Common myeloid progenitor, CD34-positive (primary cell): Measurements from ENCODE around the gene EIF3D.

Experiments
- CTCF ChIA-PET: fragments of 350-600 bp; sonication (Branson Sonifier 250); formaldehyde crosslinking; loops from one replicate; lab custom pipeline; 2021; ENCODE audit warnings: antibody characterized with exemption; lab: Charles Lee
- POLR2A ChIA-PET: fragments of 350-600 bp; sonication (Branson Sonifier 250); formaldehyde crosslinking; loops from one replicate; lab custom pipeline; 2021; ENCODE audit warnings: antibody characterized with exemption; lab: Charles Lee
- DNase-seq, 3 donors: peaks; one replicate each; pipeline versions ENCODE4 v3.0.0 to v3.0.0-alpha.2; 2013
- H3K27ac ChIP-seq, 2 experiments: 1 replicate in 1 of 2; 2 replicates in 1 of 2; pipeline ENCODE4 v1.7.0; 2013; ENCODE audit warnings: inconsistent platforms in 2 of 2, low read length in 2 of 2, mild to moderate bottlenecking in 2 of 2, low read depth in 1 of 2, moderate library complexity in 1 of 2; ENCODE audit not compliant: severe bottlenecking in 2 of 2, insufficient read depth in 1 of 2, poor library complexity in 1 of 2
- H3K27me3 ChIP-seq, 5 experiments: replicated peaks in 2 of 5; 1 replicate in 3 of 5; 2 replicates in 2 of 5; pipeline versions ENCODE4 v1.6.1 to v1.7.0; 2013; ENCODE audit warnings: low read length in 4 of 5, mild to moderate bottlenecking in 2 of 5, moderate library complexity in 2 of 5, inconsistent platforms in 1 of 5; ENCODE audit not compliant: insufficient read depth in 5 of 5, control insufficient read depth in 4 of 5
- H3K36me3 ChIP-seq, 4 experiments: 1 replicate in 2 of 4; 2 replicates in 2 of 4; pipeline versions ENCODE4 v1.6.1 to v1.7.0; 2013; ENCODE audit warnings: low read length in 3 of 4, control low read depth in 1 of 4, mild to moderate bottlenecking in 1 of 4; ENCODE audit not compliant: control insufficient read depth in 4 of 4, insufficient read depth in 4 of 4
- H3K4me1 ChIP-seq, 4 experiments: 1 replicate in 3 of 4; 2 replicates in 1 of 4; pipeline versions ENCODE4 v1.6.1 to v1.7.1; 2013; ENCODE audit warnings: low read length in 3 of 4, mild to moderate bottlenecking in 3 of 4, control low read depth in 1 of 4, inconsistent platforms in 1 of 4, moderate library complexity in 1 of 4; ENCODE audit not compliant: control insufficient read depth in 4 of 4, insufficient read depth in 4 of 4; ENCODE audit errors: control extremely low read depth in 1 of 4
- H3K4me3 ChIP-seq, 7 experiments: 1 replicate in 4 of 7; 2 replicates in 3 of 7; pipeline versions ENCODE4 v1.5.1 to v1.7.0; 2013; ENCODE audit warnings: mild to moderate bottlenecking in 7 of 7, low read length in 6 of 7, moderate library complexity in 6 of 7, inconsistent platforms in 2 of 7, low read depth in 2 of 7, control low read depth in 1 of 7; ENCODE audit not compliant: insufficient read depth in 4 of 7, control insufficient read depth in 1 of 7; ENCODE audit errors: extremely low read depth in 1 of 7
- H3K9me3 ChIP-seq, 5 experiments: 1 replicate in 4 of 5; 2 replicates in 1 of 5; pipeline versions ENCODE4 v1.6.1 to v1.7.1; 2013; ENCODE audit warnings: low read length in 4 of 5, mild to moderate bottlenecking in 2 of 5, inconsistent platforms in 1 of 5, low read depth in 1 of 5, moderate library complexity in 1 of 5; ENCODE audit not compliant: control insufficient read depth in 4 of 5, insufficient read depth in 2 of 5; ENCODE audit errors: control extremely low read depth in 1 of 5
- WGBS: methylation state at CpG from one replicate; pipeline ENCODE4 v1.1.5; 2013; ENCODE audit not compliant: insufficient coverage; 5-methylcytosine and 5-hydroxymethylcytosine counted together

Gene EIF3D

GRCh38 chr22:36497910-36498665 lies 30.9 kb downstream of the EIF3D start:
- Histone ChIP-seq H3K9me3 (no peaks in the 10 kb centered on the region), H3K4me3 (no peak overlapping the region), H3K27ac (no peak overlapping the region), H3K36me3 (peaks cover 0 to 50% (median 16%) of the 10 kb centered on the region in 4 experiments), H3K4me1 (peaks cover 3 to 16% (median 14%) of the 10 kb centered on the region in 4 experiments), H3K27me3 (no peaks in the 10 kb centered on the region)
- no peak for DNase-seq
- WGBS: 99% methylated on average over 20 of the region's 30 CpGs
- CTCF ChIA-PET: interaction anchor here (0.7 to 1.9 kb wide), 2 partner anchors 8 to 11 kb away, joined by 3 to 6 read pairs; partner anchors contain the start of gene FOXRED2
- POLR2A ChIA-PET: no interaction called here

GRCh38 chr22:36493690-36494110 lies 35.3 kb downstream of the EIF3D start:
- no peaks in the 10 kb centered on the region for H3K9me3 ChIP-seq
- ChIA-PET CTCF (interaction anchor here (0.6 to 3.8 kb wide), 11 partner anchors 9 to 270 kb away, joined by 3 to 19 read pairs (median 4); partner anchors contain the start of genes FOXRED2 and TXN2), POLR2A (interaction anchor here (0.5 to 1.8 kb wide), 7 partner anchors 10 to 166 kb away, joined by 3 to 7 read pairs (median 4); partner anchors contain the start of genes FOXRED2 and TXN2)
- no peak overlapping the region for H3K27ac ChIP-seq
- DNase-seq: peak; percentile 91 to 94 (median 94)
- H3K4me1 ChIP-seq: peaks cover 4 to 30% (median 24%) of the 10 kb centered on the region in 4 experiments
- 0% methylated on average over 5 of the region's 16 CpGs for WGBS
- peaks cover 0 to 60% (median 21%) of the 10 kb centered on the region in 4 experiments for H3K36me3 ChIP-seq
- no peaks in the 10 kb centered on the region for H3K27me3 ChIP-seq
- H3K4me3 ChIP-seq: peak overlapping the region in 5 of 7 experiments; percentile 21 to 56 (median 44)

- Histone ChIP-seq H3K27me3 (no peaks in the 10 kb centered on the region), H3K9me3 (peaks cover 0 to 5% (median 0%) of the 10 kb centered on the region in 5 experiments), H3K4me1 (peaks cover 4 to 30% (median 24%) of the 10 kb centered on the region in 4 experiments), H3K36me3 (peaks cover 0 to 58% (median 21%) of the 10 kb centered on the region in 4 experiments), H3K27ac (no peak overlapping the region), H3K4me3 (no peak overlapping the region)
- no peak for DNase-seq
- WGBS: 86% methylated on average over 5 of the region's 5 CpGs
- ChIA-PET POLR2A (no interaction called here), CTCF (interaction anchor here (0.6 to 3.8 kb wide), 6 partner anchors 9 to 193 kb away, joined by 3 to 19 read pairs (median 5); partner anchors contain the start of genes FOXRED2 and TXN2)
Observed at GRCh38 chr22:36492109-36492508, 36.9 kb downstream of the EIF3D start.

GRCh38 chr22:36491155-36491554 lies 37.8 kb downstream of the EIF3D start:
- peaks cover 2 to 58% (median 21%) of the 10 kb centered on the region in 4 experiments for H3K36me3 ChIP-seq
- H3K4me3 ChIP-seq: no peak overlapping the region
- H3K9me3 ChIP-seq: peaks cover 0 to 11% (median 0%) of the 10 kb centered on the region in 5 experiments
- 98% methylated on average over 5 of the region's 7 CpGs for WGBS
- no peaks in the 10 kb centered on the region for H3K27me3 ChIP-seq
- ChIA-PET POLR2A (interaction anchor here (0.7 to 1.0 kb wide), 2 partner anchors 9 to 332 kb away, joined by 3 read pairs; partner anchors contain the start of gene TXN2), CTCF (interaction anchor here (0.9 to 2.1 kb wide), 6 partner anchors 10 to 204 kb away, joined by 3 to 6 read pairs (median 4); partner anchors contain the start of gene TXN2)
- peaks cover 4 to 30% (median 24%) of the 10 kb centered on the region in 4 experiments for H3K4me1 ChIP-seq
- DNase-seq: no peak
- no peak overlapping the region for H3K27ac ChIP-seq

GRCh38 chr22:36486619-36487384 lies 42.2 kb downstream of the EIF3D start:
- H3K27me3 ChIP-seq: no peaks in the 10 kb centered on the region
- DNase-seq: peak; percentile 54 to 76 (median 67)
- peaks cover 0 to 8% (median 6%) of the 10 kb centered on the region in 4 experiments for H3K4me1 ChIP-seq
- H3K4me3 ChIP-seq: no peak overlapping the region
- POLR2A ChIA-PET: no interaction called here
- CTCF ChIA-PET: interaction anchor here (0.6 to 3.1 kb wide), 17 partner anchors 11 to 439 kb away, joined by 3 to 52 read pairs (median 3); no protein-coding TSS in a partner anchor
- WGBS: 93% methylated on average over 12 of the region's 13 CpGs
- peaks cover 2 to 43% (median 17%) of the 10 kb centered on the region in 4 experiments for H3K36me3 ChIP-seq
- H3K27ac ChIP-seq: no peak overlapping the region
- H3K9me3 ChIP-seq: peaks cover 0 to 11% (median 0%) of the 10 kb centered on the region in 5 experiments

- H3K36me3 ChIP-seq: peaks cover 4 to 37% (median 24%) of the 10 kb centered on the region in 4 experiments
- peak within 1 kb of the TSS; percentile 74 to 99 (median 89) for H3K4me3 ChIP-seq
- peak; percentile 96 to 99 (median 98) for DNase-seq
- peaks cover 7 to 19% (median 16%) of the 10 kb centered on the region in 4 experiments for H3K4me1 ChIP-seq
- ChIA-PET POLR2A (interaction anchor here (0.5 to 1.5 kb wide), 10 partner anchors 9 to 571 kb away, joined by 3 to 4 read pairs (median 3); no protein-coding TSS in a partner anchor), CTCF (interaction anchor here (0.9 to 5.5 kb wide), 4 partner anchors 9 to 181 kb away, joined by 3 to 19 read pairs (median 12); no protein-coding TSS in a partner anchor)
- 0% methylated on average over 44 of the region's 62 CpGs for WGBS
- no peaks in the 10 kb centered on the region for H3K27me3 ChIP-seq
- H3K9me3 ChIP-seq: peaks cover 0 to 1% (median 0%) of the 10 kb centered on the region in 5 experiments
- H3K27ac ChIP-seq: peak within 1 kb of the TSS; percentile 75 to 90
Observed at GRCh38 chr22:36481393-36482168, 47.4 kb downstream of the EIF3D start, which contains the start of gene TXN2. Gene TXN2, minus strand, starts transcription at chr22:36481640. Its CDS starts 803 bp downstream, at chr22:36480837.
